ENCODE data around the gene ARHGEF17.

ARHGEF17 gene

DNA sequence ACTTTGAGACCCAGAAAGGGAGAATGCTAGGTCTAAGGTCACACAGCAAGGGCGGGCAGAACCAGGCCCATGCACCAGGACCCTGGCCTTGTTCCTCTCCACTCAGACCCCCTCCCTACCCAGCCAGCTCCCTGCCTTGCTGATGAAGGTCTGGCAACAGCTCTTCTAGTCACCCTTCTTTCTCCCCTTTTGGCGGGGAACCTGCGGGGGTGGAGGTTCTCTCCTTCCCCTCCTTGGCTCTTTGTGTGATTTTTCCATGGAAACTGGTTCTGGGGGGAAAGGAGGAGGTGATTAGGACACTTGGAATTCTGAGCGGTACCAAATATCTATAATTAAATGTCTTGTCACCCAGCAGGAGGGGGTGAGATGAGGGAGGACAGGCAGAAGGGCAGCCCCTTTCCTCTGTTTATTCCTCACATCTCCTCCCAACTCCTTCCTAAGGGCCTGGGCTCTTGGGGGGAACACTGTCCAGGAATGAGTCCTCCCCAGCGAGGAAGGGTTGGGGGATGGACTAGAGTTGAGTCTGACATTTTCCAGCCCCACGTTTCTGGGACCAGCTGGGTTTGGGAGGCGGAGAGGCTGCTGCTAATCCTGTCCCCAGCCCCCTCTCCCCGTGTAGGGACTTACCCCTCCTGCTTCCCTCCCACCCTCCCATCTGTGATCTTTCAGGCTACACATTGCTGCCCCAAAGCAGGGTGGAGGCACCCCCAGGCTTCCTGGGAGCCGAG is 7.4 kb downstream of the ARHGEF17 start:
- FAIRE-seq: no peak

DNA sequence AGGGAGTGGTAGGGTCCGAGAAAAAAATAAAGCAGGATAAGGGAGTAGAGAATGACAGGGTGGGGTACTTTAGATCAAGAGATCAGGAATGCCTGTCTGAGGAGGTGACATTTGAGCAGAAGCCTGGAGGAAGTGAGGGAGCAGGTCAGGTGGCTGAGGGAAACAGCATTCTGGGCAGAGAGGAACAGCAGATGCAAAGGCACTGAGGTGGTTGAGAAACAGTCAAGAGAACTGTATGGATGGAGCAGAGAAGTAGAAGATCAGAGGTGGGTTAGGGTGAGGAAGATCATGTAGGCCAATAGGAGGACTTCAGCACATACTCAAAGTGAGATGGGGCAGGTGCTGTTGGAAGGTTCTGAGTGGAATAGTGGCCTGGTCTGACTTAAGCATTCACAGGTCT is 8.3 kb downstream of the ARHGEF17 start:
- no peak for FAIRE-seq

DNA sequence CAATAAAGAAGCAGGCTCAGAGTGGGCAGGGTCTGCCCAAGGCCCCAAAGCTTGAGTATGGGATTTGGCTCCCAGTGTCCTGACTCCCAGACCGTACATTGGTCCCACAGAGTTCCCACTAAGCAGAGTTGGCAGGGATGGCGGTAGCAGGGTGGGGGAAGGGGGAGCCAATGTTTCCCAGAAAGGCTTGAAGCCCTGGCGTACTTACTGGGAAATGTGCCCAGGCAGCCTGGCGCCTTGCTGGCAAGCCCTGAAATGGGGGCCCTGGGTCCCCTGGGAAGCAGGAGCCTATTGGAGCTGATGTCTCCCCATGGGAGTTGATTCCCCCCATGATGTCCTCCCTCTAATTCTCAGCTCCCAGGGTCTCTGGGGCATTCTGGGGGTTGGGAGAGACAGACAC is 9.3 kb downstream of the ARHGEF17 start:
- no peak for FAIRE-seq

DNA sequence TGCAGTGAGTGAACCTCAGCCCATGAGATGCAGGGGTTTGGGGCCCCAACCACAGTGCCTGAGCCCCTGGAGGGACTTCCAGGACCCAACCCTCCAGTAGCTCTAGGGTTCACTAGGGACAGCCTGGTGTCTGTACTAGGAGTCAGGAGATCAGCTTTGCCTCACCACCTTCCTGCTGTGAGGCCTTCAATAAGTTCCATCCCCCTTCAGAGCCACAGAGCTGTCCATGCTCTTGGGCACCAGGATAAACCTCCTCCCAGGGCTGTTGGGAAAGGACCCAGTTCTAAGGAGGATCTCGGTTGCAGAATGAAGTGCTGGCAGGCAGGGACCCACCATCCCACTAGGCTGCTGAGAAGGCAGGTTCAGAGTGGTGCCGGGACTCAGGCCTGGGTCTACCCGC is 9.7 kb downstream of the ARHGEF17 start:
- FAIRE-seq: no peak

DNA sequence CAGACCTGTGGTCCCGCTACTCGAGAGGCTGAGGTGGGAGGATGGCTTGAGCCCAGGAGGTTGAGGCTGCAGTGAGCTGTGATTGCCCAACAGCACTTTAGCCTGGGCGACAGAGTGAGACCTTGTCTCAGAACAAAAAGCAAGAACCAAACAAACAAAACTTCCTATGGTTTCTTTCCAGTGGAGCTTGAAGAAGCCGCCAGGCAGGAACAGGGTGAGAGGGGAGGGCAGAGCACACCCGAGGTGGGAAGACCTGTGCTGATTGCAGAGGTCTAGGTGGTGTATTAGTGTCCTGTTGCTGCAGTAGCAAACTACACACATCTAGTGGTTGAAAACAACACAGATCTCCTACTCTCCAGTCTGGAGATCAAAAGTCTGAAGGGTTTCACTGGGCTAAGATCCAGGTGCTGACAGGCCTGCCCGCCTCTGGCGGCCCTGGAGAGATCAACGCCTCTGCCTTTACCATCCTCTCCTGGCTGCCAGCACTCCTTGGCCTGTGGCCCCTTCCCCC is 10.5 kb downstream of the ARHGEF17 start:
- no peak for FAIRE-seq

DNA sequence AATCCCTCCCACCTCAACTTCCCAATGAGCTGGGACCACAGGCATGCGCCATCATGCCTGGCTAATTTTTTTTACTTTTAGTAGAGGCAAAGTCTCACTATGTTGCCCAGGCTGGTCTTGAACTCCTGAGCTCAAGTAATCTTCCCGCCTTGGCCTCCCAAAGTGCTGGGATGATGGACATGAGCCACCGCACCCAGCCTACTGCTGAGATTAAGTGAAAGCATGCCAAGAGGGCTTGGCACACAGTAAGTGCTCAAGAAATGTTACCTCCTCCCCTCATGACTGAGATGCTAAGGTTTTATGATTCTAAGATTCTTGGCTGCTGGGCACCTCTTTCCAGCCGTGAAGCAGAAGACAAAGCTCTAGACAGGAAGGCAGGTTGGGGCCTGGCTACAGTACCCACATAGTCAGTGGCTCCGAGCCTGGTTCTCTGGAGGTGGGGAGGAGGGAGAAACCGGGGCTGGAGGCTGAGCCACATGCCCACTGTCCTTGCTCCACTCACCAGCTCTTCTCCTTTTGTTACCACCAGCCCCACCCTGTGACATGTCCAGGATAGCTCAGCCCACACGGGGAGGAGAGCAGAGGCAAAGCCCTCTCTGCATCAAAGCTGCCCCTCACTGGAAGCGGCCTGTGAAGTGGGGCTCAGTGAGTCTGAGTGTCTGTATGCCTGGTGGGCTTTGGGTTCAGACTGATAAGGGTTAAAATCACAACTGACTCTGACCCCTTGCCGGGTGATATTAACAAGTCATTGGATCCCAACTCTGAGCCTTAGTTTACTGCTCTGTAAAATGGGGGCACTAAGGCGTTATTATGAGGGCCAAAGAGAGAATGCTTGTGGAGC is 12.9 kb downstream of the ARHGEF17 start:
- FAIRE-seq: no peak

DNA sequence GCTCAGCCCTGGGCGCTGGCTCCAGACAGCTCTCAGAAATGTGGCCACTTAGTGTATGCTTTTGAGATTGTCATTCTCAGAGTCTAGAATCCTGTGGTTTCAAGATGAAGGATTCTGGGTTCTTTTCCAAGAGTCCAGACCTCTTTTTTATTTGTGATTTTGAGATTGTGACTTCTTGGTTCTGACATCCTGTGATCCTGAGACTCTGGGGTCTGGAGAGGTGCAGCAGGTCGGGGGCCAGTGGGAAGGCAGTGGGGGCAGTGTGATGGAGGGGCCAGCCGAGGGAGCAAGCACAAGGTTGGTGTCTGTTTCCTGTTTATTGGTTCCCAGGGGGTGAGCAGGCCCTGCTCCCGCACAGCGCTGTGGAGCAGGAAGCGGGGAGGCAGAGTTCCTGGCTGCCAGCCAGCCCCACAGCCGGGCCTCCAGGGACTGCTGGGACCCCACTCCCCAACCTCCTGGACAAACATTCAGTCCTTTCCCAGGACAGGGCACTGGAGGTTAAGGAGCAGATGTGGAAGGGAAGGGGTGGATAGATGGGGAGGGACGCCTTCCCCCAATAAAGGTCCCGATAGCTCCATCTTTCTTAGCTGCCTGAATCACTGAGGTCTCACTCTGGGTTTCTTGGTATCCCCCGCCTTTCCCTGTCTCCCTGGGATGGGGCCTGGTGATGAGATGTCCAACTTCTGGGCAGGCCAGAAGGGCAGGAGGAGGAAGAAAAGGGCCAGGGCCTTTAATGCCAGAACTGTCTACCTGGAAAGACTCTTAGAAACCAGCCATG is 13.7 kb downstream of the ARHGEF17 start:
- FAIRE-seq: no peak

DNA sequence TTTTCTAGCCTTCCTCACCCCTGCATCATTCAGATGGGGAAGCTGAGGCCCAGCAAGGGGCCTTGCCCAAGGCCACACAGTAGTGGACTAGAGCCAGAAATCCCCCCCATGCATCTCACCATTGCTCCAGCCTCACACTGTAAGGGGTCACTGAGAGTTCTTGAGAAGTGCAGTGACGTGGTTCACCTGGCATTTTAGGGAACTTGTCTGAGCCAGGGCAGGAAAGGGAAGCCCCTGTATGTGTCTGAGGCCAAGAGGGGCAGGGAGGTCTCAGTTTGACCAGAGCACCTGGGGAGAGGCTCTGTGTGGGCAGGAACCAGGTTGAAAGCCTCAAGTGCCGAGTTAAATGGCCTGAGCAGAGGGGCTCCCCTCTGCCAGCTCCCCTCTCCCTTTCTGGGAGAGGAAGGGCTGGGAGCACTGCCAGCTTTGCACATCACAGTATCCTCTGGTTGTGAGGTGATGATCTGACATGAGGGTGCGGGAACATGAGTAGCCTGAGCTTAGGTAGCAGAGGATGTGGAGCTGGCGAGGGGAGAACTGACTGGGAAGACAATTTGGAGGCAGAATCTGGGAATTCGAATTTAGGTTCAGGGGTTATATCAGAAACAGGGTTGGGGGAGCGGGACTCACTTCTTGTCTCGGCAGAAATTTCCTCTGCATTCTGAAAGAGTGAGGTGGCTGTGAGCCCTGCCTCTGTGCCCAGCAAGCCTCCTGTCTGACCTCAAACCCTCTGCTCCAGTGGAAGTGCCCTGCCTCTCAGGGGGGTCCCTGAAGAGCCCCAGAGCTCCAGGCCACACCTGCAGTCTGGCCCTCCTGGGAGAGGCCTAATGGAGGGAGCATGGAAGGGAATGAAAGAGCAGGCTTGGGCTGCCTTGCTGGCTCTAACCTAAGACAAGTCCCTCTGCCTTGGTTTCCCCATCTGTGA is 14.6 kb downstream of the ARHGEF17 start:
- no peak for FAIRE-seq

DNA sequence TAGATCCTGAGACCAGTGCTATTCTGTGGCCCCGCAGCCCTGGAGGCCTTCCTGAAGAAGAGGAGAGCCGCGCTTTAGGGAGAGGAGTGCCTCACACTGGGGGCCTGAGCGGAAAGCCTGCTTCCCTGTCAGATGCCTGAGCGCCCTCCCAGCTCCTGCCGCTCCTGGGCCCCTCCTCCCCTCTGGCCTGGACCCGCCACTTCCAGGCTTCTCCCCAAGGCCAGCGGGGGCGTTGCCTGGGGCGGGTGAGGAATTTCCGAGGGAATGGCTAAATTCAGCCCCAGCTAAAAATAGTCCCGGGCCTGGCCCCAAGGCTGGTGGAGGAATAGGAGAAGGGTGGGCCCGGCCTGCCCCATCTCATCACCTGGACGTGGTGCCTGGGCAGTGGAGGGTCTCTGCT is 15.4 kb downstream of the ARHGEF17 start:
- FAIRE-seq: no peak

DNA sequence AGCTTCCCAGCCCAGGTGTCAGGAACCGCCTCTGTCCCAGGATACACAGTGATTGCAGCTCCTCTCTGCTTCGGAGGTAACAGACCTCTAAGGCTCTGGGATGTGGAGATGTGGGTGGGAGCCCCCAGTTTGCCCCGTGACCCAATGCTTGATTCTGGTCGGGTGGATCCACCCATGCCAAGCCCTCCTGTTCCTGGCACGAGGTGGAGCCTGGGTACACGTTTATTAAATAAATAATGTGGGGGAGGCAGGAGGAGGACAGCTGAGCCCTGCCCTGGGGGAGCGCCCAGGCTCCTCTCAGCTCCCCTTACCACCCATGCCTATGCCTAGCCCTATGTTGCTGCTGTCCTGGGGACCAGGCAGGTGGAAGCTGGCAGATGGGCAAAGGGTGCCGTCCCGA is 16.0 kb downstream of the ARHGEF17 start:
- FAIRE-seq: no peak

DNA sequence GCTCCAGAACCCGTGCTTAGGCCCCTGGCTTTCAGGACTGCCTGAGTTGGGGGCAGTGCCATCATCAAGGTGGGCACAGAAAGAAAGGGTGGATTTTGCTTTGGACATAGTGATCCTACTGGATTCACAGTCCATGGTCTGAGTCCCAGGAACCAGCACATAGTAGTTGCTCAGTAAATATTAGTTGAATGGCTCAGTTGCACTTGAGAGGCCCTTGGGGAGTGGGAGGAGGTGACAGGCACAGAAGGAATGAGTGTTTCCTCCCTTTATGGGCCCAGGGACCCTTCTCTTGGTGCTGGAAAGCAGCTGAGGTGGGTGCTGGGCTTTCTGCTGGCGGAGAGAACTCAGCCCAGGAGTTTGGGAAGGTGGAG is 16.6 kb downstream of the ARHGEF17 start:
- no peak for FAIRE-seq

DNA sequence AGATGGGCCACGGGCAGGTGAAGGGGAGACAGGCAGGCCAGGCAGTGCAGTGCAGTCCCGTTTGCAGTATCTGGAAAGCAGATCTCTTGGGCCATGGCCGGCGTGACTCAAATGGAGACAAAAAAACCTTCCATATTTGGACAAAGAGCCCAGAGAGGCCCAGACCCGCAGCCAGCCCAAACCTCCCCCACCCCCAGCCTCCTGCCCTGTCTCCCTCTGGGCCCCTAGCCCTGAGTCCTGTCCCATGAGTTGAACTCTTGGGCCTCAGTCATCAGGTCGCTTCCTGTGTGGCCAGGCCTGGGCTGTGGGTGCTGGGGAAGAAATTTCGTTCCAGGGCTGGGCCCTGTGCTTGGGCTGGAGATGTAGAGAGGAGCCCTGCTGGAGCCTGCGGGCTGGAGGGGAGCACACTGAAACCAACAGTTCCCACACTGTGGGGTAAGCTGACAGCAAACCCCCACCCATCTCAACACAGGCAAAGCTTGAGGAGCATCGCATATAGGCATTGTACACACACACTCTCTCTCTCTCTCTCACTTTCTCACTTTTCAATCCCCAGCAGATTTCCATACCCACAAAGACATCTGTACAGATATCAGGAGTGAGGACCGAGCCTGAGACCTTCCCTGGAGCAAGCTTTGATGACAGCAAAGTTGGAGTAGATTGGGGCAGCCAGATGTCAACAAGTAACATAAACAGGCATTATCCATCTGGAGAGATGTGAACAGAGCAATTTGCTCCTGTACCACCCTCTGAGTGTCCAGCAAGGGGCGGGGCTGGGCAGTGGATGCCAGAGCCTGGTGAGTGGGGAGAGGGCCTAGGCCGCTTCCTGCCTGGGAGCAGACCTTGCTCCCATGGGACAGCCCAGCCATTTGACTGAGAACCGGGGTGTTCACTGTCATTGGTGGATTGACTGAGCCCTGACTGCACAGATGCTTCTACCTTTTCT is 17.2 kb downstream of the ARHGEF17 start:
- no peak for FAIRE-seq

DNA sequence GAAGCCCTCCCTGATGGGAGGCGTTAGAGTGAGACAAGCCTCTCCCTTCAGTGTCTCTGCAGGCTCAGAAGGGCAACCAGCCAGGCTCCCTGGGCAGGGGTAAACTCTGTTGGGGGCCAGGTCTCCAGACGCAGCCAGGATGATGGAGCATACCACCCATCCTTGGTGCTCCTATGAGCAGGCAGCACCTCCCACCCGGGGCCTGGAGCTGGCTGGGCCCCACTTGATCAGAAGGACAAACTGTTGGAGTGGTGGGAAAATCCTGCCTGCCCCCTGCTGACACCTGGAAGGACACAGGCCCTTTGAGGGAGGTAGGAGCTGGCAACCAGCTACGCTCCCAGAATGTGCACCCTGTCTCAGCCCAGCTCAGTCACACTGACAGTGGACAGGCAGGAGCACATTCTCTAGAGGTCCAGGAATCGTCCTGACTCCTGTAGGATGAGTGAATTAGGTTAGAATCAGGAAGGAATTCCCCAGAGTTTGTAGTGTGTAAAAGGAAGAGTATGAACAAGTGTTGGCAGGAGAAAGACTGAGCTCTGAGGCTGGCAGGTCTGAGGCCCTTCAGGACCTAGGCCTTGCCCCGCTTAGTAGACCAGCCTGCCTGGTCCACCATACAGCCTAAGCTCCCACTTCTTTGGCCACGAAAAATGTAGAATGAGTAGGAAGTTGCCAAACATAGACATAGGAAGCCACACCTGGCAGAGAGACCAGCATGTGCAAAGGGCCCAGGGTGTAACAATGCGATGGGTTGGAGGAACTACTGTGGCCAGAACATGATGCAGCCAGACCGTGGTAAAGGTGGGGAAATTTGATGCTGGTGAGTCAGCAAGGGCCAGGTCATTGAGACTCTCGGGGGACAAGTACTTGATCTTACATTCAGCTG is 19.1 kb downstream of the ARHGEF17 start:
- FAIRE-seq: no peak

DNA sequence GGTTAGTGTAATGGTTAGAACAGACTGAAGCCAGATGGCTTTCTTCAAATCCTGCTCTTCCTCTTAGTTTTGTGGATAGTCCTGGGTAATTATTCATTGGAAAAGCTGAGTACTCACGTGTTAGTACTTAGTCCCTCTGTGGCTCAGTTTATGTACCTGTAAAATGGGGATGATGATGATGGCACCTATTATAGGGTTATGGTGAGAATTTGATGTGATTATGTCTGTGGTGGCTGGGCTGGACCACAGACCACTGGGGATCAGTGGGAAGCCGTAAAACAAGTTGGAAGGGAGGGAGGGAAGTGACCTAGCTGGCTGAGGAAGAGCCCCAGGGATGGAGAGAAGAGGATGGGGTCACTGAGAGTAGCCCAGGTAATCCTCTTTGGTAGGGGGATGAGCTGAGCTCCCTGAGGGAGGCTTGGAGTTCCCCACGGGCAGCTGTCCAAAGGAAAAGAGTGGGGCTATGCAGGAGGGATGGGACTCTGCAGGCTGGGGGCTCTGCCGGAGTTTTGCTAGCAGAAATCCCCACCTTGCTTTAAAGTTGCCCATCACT is 19.8 kb downstream of the ARHGEF17 start:
- FAIRE-seq: no peak

DNA sequence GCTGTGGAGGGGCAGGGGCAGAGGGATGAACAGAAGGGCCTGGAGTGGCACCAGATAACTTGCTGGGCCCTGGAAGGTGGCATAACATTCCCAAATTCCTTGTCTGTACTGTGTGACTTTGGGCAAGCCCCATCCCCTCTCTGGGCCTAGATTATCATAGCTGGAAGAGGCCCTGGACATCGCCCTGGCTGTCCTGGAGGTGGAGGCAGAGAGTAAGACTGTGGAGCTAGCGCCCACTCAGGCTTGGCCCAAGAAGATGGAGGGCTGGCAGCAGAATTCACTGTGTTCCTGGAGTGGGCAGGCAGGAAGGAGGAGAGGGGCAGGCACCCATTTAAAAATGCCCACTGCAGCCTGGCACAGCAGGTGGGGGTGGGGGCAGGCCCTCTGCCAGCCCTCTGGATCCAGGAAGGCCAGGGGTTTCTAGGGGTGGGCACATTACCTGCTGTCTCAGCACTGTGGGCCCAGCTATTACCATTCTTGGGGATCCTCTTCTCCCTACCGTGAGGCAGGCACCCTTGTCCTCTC is 22.6 kb downstream of the ARHGEF17 start:
- FAIRE-seq: no peak

DNA sequence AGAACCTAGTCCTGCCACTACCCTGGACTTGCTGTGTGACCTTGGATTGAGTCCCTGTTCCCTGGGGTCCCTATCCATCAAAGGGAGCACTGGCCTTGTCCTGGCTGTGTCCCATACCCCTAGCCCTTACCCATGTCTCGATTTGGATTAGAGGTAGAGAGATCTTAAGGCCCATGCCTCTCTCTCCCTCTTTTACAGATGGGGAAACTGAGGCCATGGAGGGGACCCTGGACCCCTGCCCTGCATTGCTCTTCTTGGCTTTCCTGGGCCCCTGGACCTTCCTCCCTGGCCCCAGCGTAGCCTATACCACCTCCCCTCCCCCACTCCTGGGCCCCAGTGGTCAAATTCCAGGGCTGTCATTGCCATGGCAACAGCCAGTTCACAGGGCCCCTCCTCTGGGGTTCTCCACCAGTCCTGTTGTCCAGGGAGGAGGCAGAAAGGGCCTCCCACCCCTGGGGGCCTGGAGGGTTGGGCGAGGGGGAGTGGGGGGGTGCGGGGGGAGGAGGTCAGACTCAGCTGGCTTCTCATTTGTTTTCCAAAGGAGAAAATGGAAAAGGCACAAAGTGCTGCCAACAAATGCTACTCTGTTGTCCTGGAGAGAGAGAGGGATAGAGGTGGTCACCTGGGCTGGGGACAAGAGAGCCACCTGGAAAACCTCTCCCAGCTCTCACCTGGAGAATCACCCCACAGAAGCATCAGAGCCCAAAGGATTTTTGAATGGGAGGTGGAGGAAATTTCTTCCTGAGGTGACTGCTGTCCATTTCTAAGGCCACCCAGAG is 23.3 kb downstream of the ARHGEF17 start:
- FAIRE-seq: no peak

DNA sequence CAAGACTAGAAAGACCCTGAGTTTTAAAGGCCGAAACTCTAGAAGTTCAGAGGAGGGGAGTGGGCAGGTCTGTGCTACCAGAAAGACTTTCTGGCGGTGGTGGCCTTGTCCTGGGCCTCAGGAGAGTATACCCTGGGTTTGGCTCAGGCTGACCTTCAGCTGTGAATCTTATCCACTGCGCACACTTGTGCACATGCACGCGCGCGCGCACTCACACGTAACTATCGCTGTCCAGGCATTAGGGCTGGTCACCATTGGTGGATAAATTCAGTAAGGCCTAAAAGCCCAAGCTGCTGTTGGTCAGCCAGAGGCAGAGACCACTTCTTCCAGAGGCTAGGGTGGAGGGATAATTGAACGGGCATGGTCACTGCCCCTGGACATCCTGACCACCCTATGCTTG is 25.1 kb downstream of the ARHGEF17 start:
- no peak for FAIRE-seq

DNA sequence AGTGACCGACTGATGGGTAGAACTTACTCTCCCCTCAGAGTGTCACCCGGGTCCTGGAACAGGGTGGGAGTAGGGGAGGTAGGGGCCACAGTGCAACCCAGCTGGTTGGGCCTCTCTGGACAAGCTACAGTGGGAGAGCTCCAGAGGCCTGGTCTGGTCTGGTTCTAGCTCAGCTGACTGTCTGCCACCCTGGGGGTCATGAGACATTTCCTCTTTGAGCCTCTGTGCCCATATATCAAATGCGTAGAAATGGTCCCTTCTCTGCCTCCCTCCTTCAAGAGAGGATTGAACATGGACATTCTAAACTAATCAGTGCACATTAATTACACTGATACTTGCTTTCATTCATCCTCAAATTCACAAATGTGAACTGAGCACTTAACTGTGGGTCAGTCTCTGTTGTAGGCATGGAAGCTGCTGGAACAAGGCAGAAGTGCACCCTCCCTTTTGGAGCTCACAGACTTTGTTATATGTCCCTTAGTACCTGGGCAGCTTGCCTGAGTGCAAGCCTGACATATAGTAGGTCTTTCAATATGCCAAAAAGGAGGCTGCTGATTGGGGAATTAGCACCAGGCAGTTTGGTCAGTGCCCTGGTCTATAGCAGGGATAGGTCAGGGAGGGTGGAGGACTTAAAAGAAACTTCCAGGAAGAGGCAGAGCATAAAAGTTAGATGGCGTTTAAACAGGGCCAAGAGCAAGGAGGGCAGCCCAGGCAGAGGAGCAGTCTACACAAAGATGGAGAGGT is 25.7 kb downstream of the ARHGEF17 start:
- no peak for FAIRE-seq
